ENCODE data around the gene CT45A7. TPM values are rescaled to one million over a fixed set of nuclear protein-coding genes. Genes with fewer than 3 reads are reported as not detected.
"Not testable (repeated sequence)": the region's sequence is repeated elsewhere in the genome, so short reads cannot be mapped to it uniquely, and the experiment has no call there.

CT45A7 gene, protein sequence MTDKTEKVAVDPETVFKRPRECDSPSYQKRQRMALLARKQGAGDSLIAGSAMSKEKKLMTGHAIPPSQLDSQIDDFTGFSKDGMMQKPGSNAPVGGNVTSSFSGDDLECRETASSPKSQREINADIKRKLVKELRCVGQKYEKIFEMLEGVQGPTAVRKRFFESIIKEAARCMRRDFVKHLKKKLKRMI
- total RNA-seq: not detected

DNA sequence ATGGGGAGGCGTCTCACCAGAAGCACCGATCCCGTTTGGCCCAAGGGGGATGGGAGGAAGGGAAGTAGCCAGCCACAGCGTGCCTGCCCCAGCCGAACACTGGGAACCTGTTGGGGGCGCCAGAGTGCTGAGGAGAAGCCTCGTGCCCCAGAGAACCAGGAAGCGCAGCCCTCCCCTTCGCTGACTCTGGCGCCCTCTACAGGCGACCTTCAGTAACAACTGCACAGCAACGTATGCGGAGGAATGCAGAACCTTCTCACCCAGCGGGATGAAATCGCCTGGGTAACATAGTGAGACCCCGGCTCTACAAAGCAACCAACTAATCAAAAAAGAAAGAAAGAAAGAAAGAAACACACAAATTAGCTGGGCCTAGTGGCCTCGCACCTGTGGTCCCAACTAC, at the start of gene CT45A7:
TSS of gene CT45A7 (minus strand) at position 101 of the 400 bp plus-strand sequence. CDS start 3,747 bp downstream, outside the sequence.
- H3K4me3 Mint-ChIP-seq, ATAC-seq: not testable (repeated sequence)

GRCh38 chrX:135882741-135883140, 45.7 kb upstream of the CT45A7 start:
- not testable (repeated sequence) for H3K36me3 Mint-ChIP-seq (ENCODE audit: insufficient read depth); H3K4me1 Mint-ChIP-seq (ENCODE audit: low read depth); H3K27me3 Mint-ChIP-seq (ENCODE audit: low read depth); DNase-seq; H3K9me3 Mint-ChIP-seq; H3K4me3 Mint-ChIP-seq; ATAC-seq

More for the DNA sequence above, at the start of gene CT45A7:
- not testable (repeated sequence) for H3K27me3 Mint-ChIP-seq (ENCODE audit: low read depth); DNase-seq; H3K4me1 Mint-ChIP-seq (ENCODE audit: low read depth); H3K36me3 Mint-ChIP-seq (ENCODE audit: insufficient read depth); H3K9me3 Mint-ChIP-seq

- not testable (repeated sequence) for H3K27me3 Mint-ChIP-seq (ENCODE audit: low read depth); H3K36me3 Mint-ChIP-seq (ENCODE audit: insufficient read depth); ATAC-seq; H3K9me3 Mint-ChIP-seq; DNase-seq; H3K4me1 Mint-ChIP-seq (ENCODE audit: low read depth); H3K4me3 Mint-ChIP-seq
Measured at GRCh38 chrX:135871712-135872111, 34.6 kb upstream of the CT45A7 start, which contains the start of gene CT45A9. CT45A9 (minus strand) TSS chrX:135871812; CDS start chrX:135868061, 3,751 bp downstream.

- not testable (repeated sequence) for H3K4me3 Mint-ChIP-seq
Measured at GRCh38 chrX:135854438-135854837, 17.4 kb upstream of the CT45A7 start, which contains the start of gene CT45A8. CT45A8 (minus strand) TSS chrX:135854538; CDS start chrX:135850783, 3,755 bp downstream.

DNA sequence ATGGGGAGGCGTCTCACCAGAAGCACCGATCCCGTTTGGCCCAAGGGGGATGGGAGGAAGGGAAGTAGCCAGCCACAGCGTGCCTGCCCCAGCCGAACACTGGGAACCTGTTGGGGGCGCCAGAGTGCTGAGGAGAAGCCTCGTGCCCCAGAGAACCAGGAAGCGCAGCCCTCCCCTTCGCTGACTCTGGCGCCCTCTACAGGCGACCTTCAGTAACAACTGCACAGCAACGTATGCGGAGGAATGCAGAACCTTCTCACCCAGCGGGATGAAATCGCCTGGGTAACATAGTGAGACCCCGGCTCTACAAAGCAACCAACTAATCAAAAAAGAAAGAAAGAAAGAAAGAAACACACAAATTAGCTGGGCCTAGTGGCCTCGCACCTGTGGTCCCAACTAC, 17.2 kb downstream of the CT45A7 start, which contains the start of gene CT45A2:
TSS of gene CT45A2 (minus strand) at position 101 of the 400 bp plus-strand sequence. CDS start 3,747 bp downstream, outside the sequence.
- H3K4me3 Mint-ChIP-seq; DNase-seq; ATAC-seq; H3K36me3 Mint-ChIP-seq (ENCODE audit: insufficient read depth); H3K4me1 Mint-ChIP-seq (ENCODE audit: low read depth); H3K9me3 Mint-ChIP-seq; H3K27me3 Mint-ChIP-seq (ENCODE audit: low read depth): not testable (repeated sequence)

More at GRCh38 chrX:135854438-135854837, 17.4 kb upstream of the CT45A7 start, which contains the start of gene CT45A8:
- H3K27me3 Mint-ChIP-seq (ENCODE audit: low read depth); ATAC-seq; H3K9me3 Mint-ChIP-seq; H3K4me1 Mint-ChIP-seq (ENCODE audit: low read depth); H3K36me3 Mint-ChIP-seq (ENCODE audit: insufficient read depth); DNase-seq: not testable (repeated sequence)

- not testable (repeated sequence) for H3K4me1 Mint-ChIP-seq (ENCODE audit: low read depth); H3K36me3 Mint-ChIP-seq (ENCODE audit: insufficient read depth); H3K4me3 Mint-ChIP-seq; H3K9me3 Mint-ChIP-seq; H3K27me3 Mint-ChIP-seq (ENCODE audit: low read depth); DNase-seq; ATAC-seq
Measured at GRCh38 chrX:135802687-135803086, 34.4 kb downstream of the CT45A7 start, which contains the start of gene CT45A6. CT45A6 (minus strand) TSS chrX:135802787; CDS start chrX:135798993, 3,794 bp downstream.

DNA sequence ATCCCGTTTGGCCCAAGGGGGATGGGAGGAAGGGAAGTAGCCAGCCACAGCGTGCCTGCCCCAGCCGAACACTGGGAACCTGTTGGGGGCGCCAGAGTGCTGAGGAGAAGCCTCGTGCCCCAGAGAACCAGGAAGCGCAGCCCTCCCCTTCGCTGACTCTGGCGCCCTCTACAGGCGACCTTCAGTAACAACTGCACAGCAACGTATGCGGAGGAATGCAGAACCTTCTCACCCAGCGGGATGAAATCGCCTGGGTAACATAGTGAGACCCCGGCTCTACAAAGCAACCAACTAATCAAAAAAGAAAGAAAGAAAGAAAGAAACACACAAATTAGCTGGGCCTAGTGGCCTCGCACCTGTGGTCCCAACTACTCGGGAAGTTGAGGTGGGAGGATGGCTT, 51.7 kb downstream of the CT45A7 start, which contains the start of gene CT45A5:
TSS of gene CT45A5 (minus strand) at position 101 of the 400 bp plus-strand sequence. CDS start 3,774 bp downstream, outside the sequence.
- H3K9me3 Mint-ChIP-seq; ATAC-seq; H3K4me1 Mint-ChIP-seq (ENCODE audit: low read depth); H3K4me3 Mint-ChIP-seq; H3K36me3 Mint-ChIP-seq (ENCODE audit: insufficient read depth); H3K27me3 Mint-ChIP-seq (ENCODE audit: low read depth); DNase-seq: not testable (repeated sequence)

Other genes with a start within 250 kb of the CT45A7 start
- not detected for gene CT45A1, start 123.6 kb downstream of the CT45A7 start, total RNA-seq
- not detected for gene CT45A3, start 69.1 kb downstream of the CT45A7 start, total RNA-seq
- gene CT45A5, start 51.8 kb downstream of the CT45A7 start, total RNA-seq: not detected
- not detected for gene CT45A6, start 34.5 kb downstream of the CT45A7 start, total RNA-seq
- gene CT45A2, start 17.3 kb downstream of the CT45A7 start, total RNA-seq: not detected
- not detected for gene CT45A8, start 17.3 kb upstream of the CT45A7 start, total RNA-seq
- not detected for gene CT45A9, start 34.5 kb upstream of the CT45A7 start, total RNA-seq
- gene CT45A10, start 56.2 kb upstream of the CT45A7 start, total RNA-seq: not detected
- not detected for gene SAGE1, start 56.4 kb upstream of the CT45A7 start, total RNA-seq
- gene MMGT1, start 136.7 kb upstream of the CT45A7 start, total RNA-seq: 10 to 100 TPM; 25.6 to 29.0 (median 25.8) TPM
- 10 to 100 TPM; 11.4 to 13.7 (median 12.2) TPM for gene SLC9A6, start 148.2 kb upstream of the CT45A7 start, total RNA-seq

Data from activated T-cell treated with anti-CD3 and anti-CD28 coated beads, Interleukin-2, amount 50 U/mL, for 4 hours (primary cell).